Measurements from ENCODE around the gene XYLB.

The XYLB gene

GRCh38 chr3:38332201-38332600, 14.4 kb upstream of the XYLB start:
- CTCF ChIA-PET = interaction anchor here (2.1 kb wide), 1 partner anchor 14 kb away, joined by 12 read pairs; the partner anchor contains the start of gene XYLB
- POLR2A ChIA-PET = no interaction called here
- DNase-seq (ENCODE audit: extremely low spot score) = no peak
- TF ChIP-seq CTCF (IDR thresholded peaks at IDR 0.05; ENCODE audit: control extremely low read depth, extremely low read depth, low read depth, missing control alignments) = no peak

- TF ChIP-seq CTCF (IDR thresholded peaks at IDR 0.05; ENCODE audit: control extremely low read depth, extremely low read depth, low read depth, missing control alignments) = no peak
- no peak for DNase-seq (ENCODE audit: extremely low spot score)
- ChIA-PET POLR2A (no interaction called here), CTCF (interaction anchor here (1.0 to 3.3 kb wide), 4 partner anchors 9 to 41 kb away, joined by 3 to 23 read pairs (median 4); partner anchors contain the start of gene XYLB)
Measured at GRCh38 chr3:38334142-38335055, 12.2 kb upstream of the XYLB start.

GRCh38 chr3:38335263-38335662, 11.3 kb upstream of the XYLB start:
- CTCF ChIA-PET = interaction anchor here (1.2 to 3.3 kb wide), 3 partner anchors 8 to 40 kb away, joined by 3 to 23 read pairs (median 4); partner anchors contain the start of gene XYLB
- TF ChIP-seq CTCF (IDR thresholded peaks at IDR 0.05; ENCODE audit: control extremely low read depth, extremely low read depth, low read depth, missing control alignments) = no peak
- POLR2A ChIA-PET = no interaction called here
- no peak for DNase-seq (ENCODE audit: extremely low spot score)

GRCh38 chr3:38337703-38338102, 8.9 kb upstream of the XYLB start:
- TF ChIP-seq CTCF (IDR thresholded peaks at IDR 0.05; ENCODE audit: control extremely low read depth, extremely low read depth, low read depth, missing control alignments) = no peak
- POLR2A ChIA-PET = no interaction called here
- DNase-seq (ENCODE audit: extremely low spot score) = no peak
- CTCF ChIA-PET = interaction anchor here (0.8 to 1.7 kb wide), 2 partner anchors 9 to 11 kb away, joined by 3 to 5 read pairs; partner anchors contain the start of gene XYLB

GRCh38 chr3:38343797-38344594, 2.6 kb upstream of the XYLB start:
- DNase-seq (ENCODE audit: extremely low spot score) = no peak
- peak; percentile 14 for TF ChIP-seq CTCF (IDR thresholded peaks at IDR 0.05; ENCODE audit: control extremely low read depth, extremely low read depth, low read depth, missing control alignments)
- CTCF ChIA-PET = interaction anchor here (0.7 to 4.1 kb wide), 9 partner anchors 10 to 224 kb away, joined by 3 to 36 read pairs (median 3); partner anchors contain the start of gene EXOG
- POLR2A ChIA-PET = no interaction called here

Data from GM10248 (cell line).